ENCODE measurements around the gene DEPP1. TPM values are rescaled to one million over a fixed set of nuclear protein-coding genes. Genes with fewer than 3 reads are reported as not detected.

DEPP1 gene
- total and polyA plus RNA-seq, 2 experiments from 2014 or later, result 0.37 to 1.3 TPM

DNA sequence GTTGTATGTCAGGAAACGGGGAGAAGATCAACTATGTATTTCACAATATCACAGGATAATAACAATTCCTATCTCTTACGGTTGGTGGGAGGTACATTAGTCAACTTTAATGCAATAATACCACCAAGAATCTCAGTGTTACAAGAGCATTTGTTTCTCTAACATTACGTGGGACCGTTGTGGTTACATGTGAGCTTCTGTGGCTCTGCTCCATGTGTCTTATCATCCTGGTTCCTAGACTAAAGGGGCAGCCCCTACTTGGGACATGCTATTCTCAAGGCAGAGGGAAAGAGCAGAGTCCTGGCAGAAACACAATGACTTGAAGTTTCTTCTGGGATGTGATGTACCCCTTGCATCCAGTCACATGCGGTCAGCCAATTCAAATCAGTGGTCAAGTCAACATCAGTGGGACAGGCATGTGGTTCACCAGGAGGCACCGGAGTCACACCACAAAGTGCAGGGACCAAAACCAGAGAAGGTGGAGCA lies 19.6 kb upstream of the DEPP1 start (continued):
- TF ChIP-seq, protein P1, sequence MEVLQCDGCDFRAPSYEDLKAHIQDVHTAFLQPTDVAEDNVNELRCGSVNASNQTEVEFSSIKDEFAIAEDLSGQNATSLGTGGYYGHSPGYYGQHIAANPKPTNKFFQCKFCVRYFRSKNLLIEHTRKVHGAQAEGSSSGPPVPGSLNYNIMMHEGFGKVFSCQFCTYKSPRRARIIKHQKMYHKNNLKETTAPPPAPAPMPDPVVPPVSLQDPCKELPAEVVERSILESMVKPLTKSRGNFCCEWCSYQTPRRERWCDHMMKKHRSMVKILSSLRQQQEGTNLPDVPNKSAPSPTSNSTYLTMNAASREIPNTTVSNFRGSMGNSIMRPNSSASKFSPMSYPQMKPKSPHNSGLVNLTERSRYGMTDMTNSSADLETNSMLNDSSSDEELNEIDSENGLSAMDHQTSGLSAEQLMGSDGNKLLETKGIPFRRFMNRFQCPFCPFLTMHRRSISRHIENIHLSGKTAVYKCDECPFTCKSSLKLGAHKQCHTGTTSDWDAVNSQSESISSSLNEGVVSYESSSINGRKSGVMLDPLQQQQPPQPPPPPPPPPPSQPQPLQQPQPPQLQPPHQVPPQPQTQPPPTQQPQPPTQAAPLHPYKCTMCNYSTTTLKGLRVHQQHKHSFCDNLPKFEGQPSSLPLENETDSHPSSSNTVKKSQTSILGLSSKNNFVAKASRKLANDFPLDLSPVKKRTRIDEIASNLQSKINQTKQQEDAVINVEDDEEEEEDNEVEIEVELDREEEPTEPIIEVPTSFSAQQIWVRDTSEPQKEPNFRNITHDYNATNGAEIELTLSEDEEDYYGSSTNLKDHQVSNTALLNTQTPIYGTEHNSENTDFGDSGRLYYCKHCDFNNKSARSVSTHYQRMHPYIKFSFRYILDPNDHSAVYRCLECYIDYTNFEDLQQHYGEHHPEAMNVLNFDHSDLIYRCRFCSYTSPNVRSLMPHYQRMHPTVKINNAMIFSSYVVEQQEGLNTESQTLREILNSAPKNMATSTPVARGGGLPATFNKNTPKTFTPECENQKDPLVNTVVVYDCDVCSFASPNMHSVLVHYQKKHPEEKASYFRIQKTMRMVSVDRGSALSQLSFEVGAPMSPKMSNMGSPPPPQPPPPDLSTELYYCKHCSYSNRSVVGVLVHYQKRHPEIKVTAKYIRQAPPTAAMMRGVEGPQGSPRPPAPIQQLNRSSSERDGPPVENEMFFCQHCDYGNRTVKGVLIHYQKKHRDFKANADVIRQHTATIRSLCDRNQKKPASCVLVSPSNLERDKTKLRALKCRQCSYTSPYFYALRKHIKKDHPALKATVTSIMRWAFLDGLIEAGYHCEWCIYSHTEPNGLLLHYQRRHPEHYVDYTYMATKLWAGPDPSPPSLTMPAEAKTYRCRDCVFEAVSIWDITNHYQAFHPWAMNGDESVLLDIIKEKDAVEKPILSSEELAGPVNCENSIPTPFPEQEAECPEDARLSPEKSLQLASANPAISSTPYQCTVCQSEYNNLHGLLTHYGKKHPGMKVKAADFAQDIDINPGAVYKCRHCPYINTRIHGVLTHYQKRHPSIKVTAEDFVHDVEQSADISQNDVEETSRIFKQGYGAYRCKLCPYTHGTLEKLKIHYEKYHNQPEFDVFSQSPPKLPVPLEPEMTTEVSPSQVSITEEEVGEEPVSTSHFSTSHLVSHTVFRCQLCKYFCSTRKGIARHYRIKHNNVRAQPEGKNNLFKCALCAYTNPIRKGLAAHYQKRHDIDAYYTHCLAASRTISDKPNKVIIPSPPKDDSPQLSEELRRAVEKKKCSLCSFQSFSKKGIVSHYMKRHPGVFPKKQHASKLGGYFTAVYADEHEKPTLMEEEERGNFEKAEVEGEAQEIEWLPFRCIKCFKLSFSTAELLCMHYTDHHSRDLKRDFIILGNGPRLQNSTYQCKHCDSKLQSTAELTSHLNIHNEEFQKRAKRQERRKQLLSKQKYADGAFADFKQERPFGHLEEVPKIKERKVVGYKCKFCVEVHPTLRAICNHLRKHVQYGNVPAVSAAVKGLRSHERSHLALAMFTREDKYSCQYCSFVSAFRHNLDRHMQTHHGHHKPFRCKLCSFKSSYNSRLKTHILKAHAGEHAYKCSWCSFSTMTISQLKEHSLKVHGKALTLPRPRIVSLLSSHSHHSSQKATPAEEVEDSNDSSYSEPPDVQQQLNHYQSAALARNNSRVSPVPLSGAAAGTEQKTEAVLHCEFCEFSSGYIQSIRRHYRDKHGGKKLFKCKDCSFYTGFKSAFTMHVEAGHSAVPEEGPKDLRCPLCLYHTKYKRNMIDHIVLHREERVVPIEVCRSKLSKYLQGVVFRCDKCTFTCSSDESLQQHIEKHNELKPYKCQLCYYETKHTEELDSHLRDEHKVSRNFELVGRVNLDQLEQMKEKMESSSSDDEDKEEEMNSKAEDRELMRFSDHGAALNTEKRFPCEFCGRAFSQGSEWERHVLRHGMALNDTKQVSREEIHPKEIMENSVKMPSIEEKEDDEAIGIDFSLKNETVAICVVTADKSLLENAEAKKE (CRISPR knock-in tag; IDR thresholded peaks at IDR 0.05), result no peak
- TF ChIP-seq, protein P2, sequence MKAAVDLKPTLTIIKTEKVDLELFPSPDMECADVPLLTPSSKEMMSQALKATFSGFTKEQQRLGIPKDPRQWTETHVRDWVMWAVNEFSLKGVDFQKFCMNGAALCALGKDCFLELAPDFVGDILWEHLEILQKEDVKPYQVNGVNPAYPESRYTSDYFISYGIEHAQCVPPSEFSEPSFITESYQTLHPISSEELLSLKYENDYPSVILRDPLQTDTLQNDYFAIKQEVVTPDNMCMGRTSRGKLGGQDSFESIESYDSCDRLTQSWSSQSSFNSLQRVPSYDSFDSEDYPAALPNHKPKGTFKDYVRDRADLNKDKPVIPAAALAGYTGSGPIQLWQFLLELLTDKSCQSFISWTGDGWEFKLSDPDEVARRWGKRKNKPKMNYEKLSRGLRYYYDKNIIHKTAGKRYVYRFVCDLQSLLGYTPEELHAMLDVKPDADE (IDR thresholded peaks at IDR 0.05), result no peak
- no peak for TF ChIP-seq CREB1 (CRISPR knock-in tag; IDR thresholded peaks at IDR 0.05; ENCODE audit: low read depth)
- TF ChIP-seq JUNB (IDR thresholded peaks at IDR 0.05; ENCODE audit: unreplicated experiment), result no peak
- no peak for TF ChIP-seq ZNF331 (CRISPR knock-in tag; IDR thresholded peaks at IDR 0.05; ENCODE audit: low read depth)
- TF ChIP-seq EZH2phosphoT487 (IDR thresholded peaks at IDR 0.05; ENCODE audit: unreplicated experiment), result no peak
- no peak for TF ChIP-seq POLR2AphosphoS5 (IDR thresholded peaks at IDR 0.05; ENCODE audit: low read depth)
- TF ChIP-seq, protein P3, sequence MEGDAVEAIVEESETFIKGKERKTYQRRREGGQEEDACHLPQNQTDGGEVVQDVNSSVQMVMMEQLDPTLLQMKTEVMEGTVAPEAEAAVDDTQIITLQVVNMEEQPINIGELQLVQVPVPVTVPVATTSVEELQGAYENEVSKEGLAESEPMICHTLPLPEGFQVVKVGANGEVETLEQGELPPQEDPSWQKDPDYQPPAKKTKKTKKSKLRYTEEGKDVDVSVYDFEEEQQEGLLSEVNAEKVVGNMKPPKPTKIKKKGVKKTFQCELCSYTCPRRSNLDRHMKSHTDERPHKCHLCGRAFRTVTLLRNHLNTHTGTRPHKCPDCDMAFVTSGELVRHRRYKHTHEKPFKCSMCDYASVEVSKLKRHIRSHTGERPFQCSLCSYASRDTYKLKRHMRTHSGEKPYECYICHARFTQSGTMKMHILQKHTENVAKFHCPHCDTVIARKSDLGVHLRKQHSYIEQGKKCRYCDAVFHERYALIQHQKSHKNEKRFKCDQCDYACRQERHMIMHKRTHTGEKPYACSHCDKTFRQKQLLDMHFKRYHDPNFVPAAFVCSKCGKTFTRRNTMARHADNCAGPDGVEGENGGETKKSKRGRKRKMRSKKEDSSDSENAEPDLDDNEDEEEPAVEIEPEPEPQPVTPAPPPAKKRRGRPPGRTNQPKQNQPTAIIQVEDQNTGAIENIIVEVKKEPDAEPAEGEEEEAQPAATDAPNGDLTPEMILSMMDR (conservative IDR thresholded peaks at IDR 0.05; ENCODE audit: low read depth in 2 of 2), result no peak
- TF ChIP-seq NANOG (IDR thresholded peaks at IDR 0.05; ENCODE audit: borderline replicate concordance), result no peak
- TF ChIP-seq ZNF114 (CRISPR knock-in tag; IDR thresholded peaks at IDR 0.05), result no peak
